IMR-90 (cell line): ENCODE results near the gene SLC6A13. TPM values are rescaled to one million over a fixed set of nuclear protein-coding genes. Genes with fewer than 3 reads are reported as not detected.

Source experiments
- ATAC-seq: fragments of 200-7000 bp; cut with Tn5 transposase; 2 replicates; pipeline ENCODE4 v1.9.1; 2020; ENCODE audit warnings: low read depth, mild to moderate bottlenecking, moderate library complexity
- BruUV-seq: library from RNA; stranded (reverse); fragments of 400-500 nt; replicated peaks from 2 replicates; lab custom pipeline; 2021; lab: Mats Ljungman, UMichigan
- CTCF ChIA-PET: fragments of 300-600 bp; formaldehyde crosslinking; extraction: SDS; loops from one replicate; lab custom pipeline; 2021; ENCODE audit warnings: antibody characterized with exemption; lab: Yijun Ruan, JAX
- POLR2A ChIA-PET: fragments of 300-600 bp; sonication (Branson Sonifier 250); formaldehyde crosslinking; loops from one replicate; lab custom pipeline; 2022; ENCODE audit warnings: antibody characterized with exemption; ENCODE audit not compliant: unreplicated experiment; lab: Charles Lee
- DNase-seq: peaks from one replicate; pipeline ENCODE4 v3.0.0; 2013
- H2AFZ ChIP-seq: replicated peaks from 2 replicates; pipeline ENCODE3; 2013; ENCODE audit warnings: low read length, mild to moderate bottlenecking; ENCODE audit not compliant: poor library complexity
- H2AK5ac ChIP-seq: 2 replicates; pipeline ENCODE4 v1.6.1; 2013; ENCODE audit warnings: low read depth, low read length, inconsistent platforms
- H2AK9ac ChIP-seq: replicated peaks from 2 replicates; pipeline ENCODE3; 2013; ENCODE audit warnings: mild to moderate bottlenecking, low read depth, low read length, moderate library complexity; ENCODE audit not compliant: poor library complexity
- H2BK120ac ChIP-seq: 2 replicates; pipeline ENCODE4 v1.6.1; 2013; ENCODE audit warnings: low read depth, low read length, inconsistent platforms
- H2BK15ac ChIP-seq: 3 replicates; pipeline ENCODE4 v1.6.1; 2013; ENCODE audit warnings: low read depth, low read length, inconsistent platforms
- H2BK20ac ChIP-seq: 2 replicates; pipeline ENCODE4 v1.6.1; 2013; ENCODE audit warnings: low read depth, mild to moderate bottlenecking, inconsistent platforms, low read length, moderate library complexity
- H2BK5ac ChIP-seq: 2 replicates; pipeline ENCODE4 v1.6.1; 2013; ENCODE audit warnings: mild to moderate bottlenecking, low read depth, low read length, inconsistent platforms; ENCODE audit not compliant: poor library complexity, severe bottlenecking
- H3K14ac ChIP-seq: replicated peaks from 2 replicates; pipeline ENCODE4 v1.6.1; 2013; ENCODE audit warnings: low read depth, low read length, inconsistent platforms
- H3K18ac ChIP-seq: 2 replicates; pipeline ENCODE4 v1.6.1; 2013; ENCODE audit warnings: low read depth, low read length, control low read depth
- H3K23ac ChIP-seq: 2 replicates; pipeline ENCODE4 v1.6.1; 2013; ENCODE audit warnings: low read depth, low read length, inconsistent platforms
- H3K27ac ChIP-seq: 2 replicates; pipeline ENCODE4 v1.5.1; 2013; ENCODE audit warnings: mild to moderate bottlenecking, control low read depth, low read length; ENCODE audit not compliant: insufficient read depth
- H3K27me3 ChIP-seq: 2 replicates; pipeline ENCODE4 v1.6.1; 2013; ENCODE audit warnings: low read length; ENCODE audit not compliant: control insufficient read depth, insufficient read depth
- H3K36me3 ChIP-seq: 2 replicates; pipeline ENCODE4 v1.6.1; 2013; ENCODE audit warnings: low read length, mixed read lengths; ENCODE audit not compliant: control insufficient read depth, insufficient read depth
- H3K4ac ChIP-seq: 2 replicates; pipeline ENCODE4 v1.6.1; 2013; ENCODE audit warnings: low read depth, low read length, inconsistent platforms
- H3K4me1 ChIP-seq: 2 replicates; pipeline ENCODE4 v1.6.1; 2013; ENCODE audit warnings: low read length, mixed read lengths; ENCODE audit not compliant: control insufficient read depth, insufficient read depth
- H3K4me2 ChIP-seq: 2 replicates; pipeline ENCODE4 v1.6.1; 2013; ENCODE audit warnings: low read depth, mild to moderate bottlenecking, control low read depth, low read length, moderate library complexity
- H3K4me3 ChIP-seq: 2 replicates; pipeline ENCODE4 v1.5.1; 2013; ENCODE audit warnings: low read depth, mild to moderate bottlenecking, control low read depth, low read length, moderate library complexity; ENCODE audit not compliant: insufficient read depth
- H3K56ac ChIP-seq: 2 replicates; pipeline ENCODE4 v1.6.1; 2013; ENCODE audit warnings: low read length, inconsistent platforms; ENCODE audit not compliant: insufficient read depth; ENCODE audit errors: extremely low read depth
- H3K79me1 ChIP-seq, 2 experiments: 2 replicates each; pipeline ENCODE4 v1.6.1; 2013; ENCODE audit warnings: low read length in 2 of 2, inconsistent platforms in 1 of 2, low read depth in 1 of 2
- H3K9ac ChIP-seq: 2 replicates; pipeline ENCODE4 v1.6.1; 2013; ENCODE audit warnings: low read depth, low read length, control low read depth
- H3K9me1 ChIP-seq: 2 replicates; pipeline ENCODE4 v1.6.1; 2013; ENCODE audit warnings: low read length, inconsistent platforms; ENCODE audit not compliant: insufficient read depth
- H3K9me3 ChIP-seq: 2 replicates; pipeline ENCODE4 v1.6.1; 2013; ENCODE audit warnings: low read length; ENCODE audit not compliant: control insufficient read depth, insufficient read depth
- H4K20me1 ChIP-seq: 2 replicates; pipeline ENCODE4 v1.6.1; 2013; ENCODE audit warnings: low read length, inconsistent platforms; ENCODE audit not compliant: insufficient read depth
- H4K5ac ChIP-seq: 2 replicates; pipeline ENCODE4 v1.6.1; 2013; ENCODE audit warnings: mild to moderate bottlenecking, low read depth, low read length, control low read depth
- H4K8ac ChIP-seq, 2 experiments: 2 replicates each; pipeline ENCODE4 v1.6.1; 2013; ENCODE audit warnings: low read depth in 2 of 2, low read length in 2 of 2, control low read depth in 1 of 2, inconsistent platforms in 1 of 2
- H4K91ac ChIP-seq: 2 replicates; pipeline ENCODE4 v1.6.1; 2013; ENCODE audit warnings: low read depth, low read length, inconsistent platforms; ENCODE audit not compliant: insufficient read depth
- BHLHE40 ChIP-seq: fragments of 150-350 bp; IDR thresholded peaks from 2 replicates; pipeline ENCODE4 v1.6.1; 2016; ENCODE audit warnings: mild to moderate bottlenecking, low read depth, low read length
- CEBPB ChIP-seq: IDR thresholded peaks from 2 replicates; pipeline ENCODE4 v1.6.1; 2012; ENCODE audit warnings: low read depth, low read length, improper control_type of control experiment
- CHD1 ChIP-seq: IDR thresholded peaks from 2 replicates; pipeline ENCODE4 v1.6.1; 2012; ENCODE audit warnings: low read depth, low read length, improper control_type of control experiment
- CTCF ChIP-seq: conservative IDR thresholded peaks from 2 replicates; pipeline ENCODE4 v1.5.1; 2012; ENCODE audit warnings: mild to moderate bottlenecking, low read depth, low read length, improper control_type of control experiment
- ELK1 ChIP-seq: fragments of 150-350 bp; IDR thresholded peaks from 2 replicates; pipeline ENCODE4 v1.6.1; 2016; ENCODE audit warnings: low read depth, mild to moderate bottlenecking, low read length, moderate library complexity, borderline replicate concordance
- FOS ChIP-seq: fragments of 150-350 bp; IDR thresholded peaks from 2 replicates; pipeline ENCODE4 v1.6.1; 2016; ENCODE audit warnings: low read depth, low read length
- MAZ ChIP-seq: IDR thresholded peaks from 2 replicates; pipeline ENCODE4 v1.6.1; 2012; ENCODE audit warnings: low read depth, mild to moderate bottlenecking, low read length, improper control_type of control experiment, moderate library complexity, borderline replicate concordance
- MXI1 ChIP-seq: IDR thresholded peaks from 2 replicates; pipeline ENCODE4 v1.6.1; 2012; ENCODE audit warnings: low read depth, mild to moderate bottlenecking, low read length, moderate library complexity, borderline replicate concordance
- NFE2L2 ChIP-seq: fragments of 150-350 bp; IDR thresholded peaks from 2 replicates; pipeline ENCODE4 v1.6.1; 2016; ENCODE audit warnings: low read depth, mild to moderate bottlenecking, low read length
- RAD21 ChIP-seq: IDR thresholded peaks from 2 replicates; pipeline ENCODE4 v1.6.1; 2012; ENCODE audit warnings: low read length, improper control_type of control experiment
- RCOR1 ChIP-seq: IDR thresholded peaks from 2 replicates; pipeline ENCODE4 v1.6.1; 2012; ENCODE audit warnings: mild to moderate bottlenecking, low read length, improper control_type of control experiment; ENCODE audit not compliant: insufficient replicate concordance
- RFX5 ChIP-seq: IDR thresholded peaks from 2 replicates; pipeline ENCODE4 v1.8.0; 2012; ENCODE audit warnings: low read depth, mild to moderate bottlenecking, low read length, moderate library complexity
- SMC3 ChIP-seq: fragments of 150-350 bp; IDR thresholded peaks from 2 replicates; pipeline ENCODE4 v1.6.1; 2016; ENCODE audit warnings: low read depth, mild to moderate bottlenecking, antibody characterized with exemption, low read length, moderate library complexity
- WGBS, 2 experiments: methylation state at CpG; one replicate each; pipeline versions ENCODE4 v1.1.5 to v1.1.7; 2013; ENCODE audit warnings: missing lambda C conversion rate in 2 of 2; ENCODE audit not compliant: insufficient read length in 1 of 2; ENCODE audit errors: extremely low coverage in 2 of 2; 5-methylcytosine and 5-hydroxymethylcytosine counted together
- dilution Hi-C: fragments of 300-500 bp; cut with HindIII; formaldehyde crosslinking; loops from one replicate; pipeline ENCODE4 v1.14.3; 2018; ENCODE audit warnings: low sequenced_read_pairs; ENCODE audit not compliant: unreplicated experiment
- in situ Hi-C: fragments of 300-500 bp; cut with MboI; formaldehyde crosslinking; loops from 3 replicates; pipeline ENCODE4 v1.14.3; 2019; ENCODE audit warnings: low sequenced_read_pairs, inconsistent platforms, mixed read lengths
- intact Hi-C: fragments of 100-400 bp; cut with micrococcal nuclease; formaldehyde crosslinking; loops from 2 replicates; pipeline ENCODE4 v1.10.0; 2022
- polyA plus RNA-seq, 3 experiments: library from polyadenylated mRNA; depleted of rRNA; stranded (reverse); fragments of >200 nt; gene quantifications; 2 replicates each; pipeline ENCODE4 v1.2.3, GENCODE V29; 2012; ENCODE audit warnings: low replicate concordance in 1 of 3
- total RNA-seq: library from RNA; depleted of rRNA; stranded (reverse); fragments of >200 nt; gene quantifications from 2 replicates; pipeline ENCODE4 v1.2.3, GENCODE V29; 2012
- TF ChIP-seq, protein P1 (sequence below): fragments of 150-350 bp; IDR thresholded peaks from 2 replicates; pipeline ENCODE4 v1.6.1; 2017; ENCODE audit warnings: mild to moderate bottlenecking, antibody characterized with exemption, low read length, low read depth

SLC6A13 gene
- total and polyA plus RNA-seq, 2 of the 4 experiments (the other 2 are of a cell fraction): under 0.01 to 0.10 TPM

DNA sequence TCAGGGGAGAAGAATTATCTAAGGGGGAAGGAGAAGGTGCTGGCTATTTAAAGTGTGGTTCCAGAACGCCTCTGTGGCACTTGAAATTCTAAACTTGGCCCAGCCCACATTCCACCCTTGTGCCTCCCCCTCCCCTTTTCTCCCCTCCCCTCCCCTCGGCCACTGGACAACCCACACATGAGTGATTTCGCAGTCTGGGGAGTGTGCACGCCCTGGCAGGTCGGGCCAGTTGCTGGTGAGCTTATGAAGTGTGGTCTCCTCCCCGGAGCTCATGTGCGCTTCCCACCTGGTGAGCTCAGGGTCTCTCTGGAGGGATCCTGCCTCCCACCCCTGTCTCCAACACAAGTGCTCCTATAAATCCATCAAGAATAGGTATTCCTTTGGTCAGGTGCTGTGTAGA, at the start of gene SLC6A13 (continued):
- no peak for TF ChIP-seq BHLHE40

GRCh38 chr12:308511-308910, 45.9 kb upstream of the SLC6A13 start:
- no TSS peak for BruUV-seq
- POLR2A ChIA-PET: no interaction called here
- Histone ChIP-seq H3K9me1 (no peaks in the 10 kb centered on the region; the same call in 1 of the 2 replicates), H2AK5ac (no peak overlapping the region), H3K56ac (no peak overlapping the region), H2AFZ (no peak overlapping the region), H3K36me3 (peaks cover 47% of the 10 kb centered on the region), H4K8ac (no peak overlapping the region), H3K4me2 (no peak overlapping the region), H2AK9ac (no peak overlapping the region), H3K18ac (no peak overlapping the region), H3K14ac (no peak overlapping the region), H2BK20ac (no peak overlapping the region), H3K23ac (no peak overlapping the region), H2BK120ac (no peak overlapping the region), H2BK15ac (no peak overlapping the region), H3K4me3 (no peak overlapping the region), H3K79me1 (peaks cover 18 to 27% of the 10 kb centered on the region in 2 experiments; a peak in 3 of 4 replicates), H3K4ac (no peak overlapping the region), H3K27ac (no peak overlapping the region), H3K4me1 (no peaks in the 10 kb centered on the region; the same call in 1 of the 2 replicates), H4K20me1 (no peaks in the 10 kb centered on the region), H3K9ac (no peak overlapping the region), H2BK5ac (no peak overlapping the region), H4K5ac (no peak overlapping the region), H3K9me3 (no peaks in the 10 kb centered on the region), H4K91ac (no peak overlapping the region), H3K27me3 (no peaks in the 10 kb centered on the region)
- ATAC-seq (no peak), DNase-seq (no peak)
- no CpG with 5 or more reads among the region's 2 CpGs for WGBS, 2 experiments
- CTCF ChIA-PET: no interaction called here
- in situ Hi-C loops: no loop called here
- dilution Hi-C loops: no loop called here
- intact Hi-C loops: no loop called here
- TF ChIP-seq ELK1: no peak
- TF ChIP-seq CEBPB: no peak
- TF ChIP-seq MAZ: no peak
- no peak for TF ChIP-seq RFX5
- no peak for TF ChIP-seq BHLHE40
- TF ChIP-seq MXI1: no peak
- TF ChIP-seq, protein P1, sequence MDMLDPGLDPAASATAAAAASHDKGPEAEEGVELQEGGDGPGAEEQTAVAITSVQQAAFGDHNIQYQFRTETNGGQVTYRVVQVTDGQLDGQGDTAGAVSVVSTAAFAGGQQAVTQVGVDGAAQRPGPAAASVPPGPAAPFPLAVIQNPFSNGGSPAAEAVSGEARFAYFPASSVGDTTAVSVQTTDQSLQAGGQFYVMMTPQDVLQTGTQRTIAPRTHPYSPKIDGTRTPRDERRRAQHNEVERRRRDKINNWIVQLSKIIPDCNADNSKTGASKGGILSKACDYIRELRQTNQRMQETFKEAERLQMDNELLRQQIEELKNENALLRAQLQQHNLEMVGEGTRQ: no peak
- TF ChIP-seq RCOR1: no peak
- no peak for TF ChIP-seq RAD21
- TF ChIP-seq FOS: no peak
- no peak for TF ChIP-seq CTCF
- no peak for TF ChIP-seq CHD1
- TF ChIP-seq SMC3: no peak
- TF ChIP-seq NFE2L2: no peak
